Measurements from ENCODE around the gene STIMATE. TPM values are rescaled to one million over a fixed set of nuclear protein-coding genes. Genes with fewer than 3 reads are reported as not detected.

Gene STIMATE
- total and polyA plus RNA-seq, 9 of the 15 experiments (the other 6 are each of a cell fraction or from before 2014, with no cell fraction given): 0.14 to 7.7 (median 4.9) TPM

- H3K9me1 ChIP-seq (ENCODE audit: control insufficient read depth, insufficient read depth, low read length): no peaks in the 10 kb centered on the region
- no peak overlapping the region for H3K27ac ChIP-seq (ENCODE audit: extremely low read depth, low read depth, low read length)
- no peak overlapping the region for H3K4me3 ChIP-seq
- no peaks in the 10 kb centered on the region for H4K20me1 ChIP-seq (replicated peaks; ENCODE audit: control insufficient read depth, insufficient read depth, low read length)
- in situ Hi-C loops (cut with MboI): no loop called here
- 62% methylated on average over 3 of the region's 3 CpGs for WGBS (ENCODE audit: insufficient coverage, low coverage, missing lambda C conversion rate)
- no peak overlapping the region for H2AFZ ChIP-seq (ENCODE audit: low read depth, low read length)
- no peaks in the 10 kb centered on the region for H3K9me3 ChIP-seq (replicated peaks; ENCODE audit: control insufficient read depth, insufficient read depth, low read depth, low read length)
- no peaks in the 10 kb centered on the region for H3K79me2 ChIP-seq (ENCODE audit: control insufficient read depth, insufficient read depth, low read length)
- CTCF ChIA-PET (ENCODE audit: low intra/inter-chr PET ratio): no interaction called here
- H3K4me1 ChIP-seq (replicated peaks in 1 of 2; ENCODE audit: control insufficient read depth in 2 of 2, insufficient read depth in 2 of 2, low read length in 2 of 2): peaks cover 0 to 9% of the 10 kb centered on the region in 2 experiments; a peak in 2 of 5 replicates
- H3K4me2 ChIP-seq (ENCODE audit: insufficient read depth, low read length): no peak overlapping the region
- H3K36me3 ChIP-seq (ENCODE audit: control insufficient read depth, insufficient read depth, low read length): no peaks in the 10 kb centered on the region
- no peak for DNase-seq (ENCODE audit: extremely low read depth in 1 of 4, low spot score in 3 of 4)
- POLR2A ChIA-PET: interaction anchor here (2.1 kb wide), 1 partner anchor 13 kb away, joined by 11 read pairs; no protein-coding TSS in a partner anchor
- BruUV-seq (replicated peaks): no TSS peak
- no peak overlapping the region for H3K9ac ChIP-seq (ENCODE audit: insufficient read depth in 1 of 2, low read depth in 2 of 2, low read length in 2 of 2)
- no peak for FAIRE-seq
- ATAC-seq: no peak
- intact Hi-C loops (cut with micrococcal nuclease): no loop called here
- no peaks in the 10 kb centered on the region for H3K27me3 ChIP-seq (ENCODE audit: control insufficient read depth in 2 of 2, insufficient read depth in 2 of 2, low read length in 2 of 2)
- TF ChIP-seq FOXO4 (CRISPR knock-in tag; IDR thresholded peaks at IDR 0.05): no peak
- TF ChIP-seq RBFOX2 (IDR thresholded peaks at IDR 0.05; ENCODE audit: low read depth, low read length): no peak
- no peak for TF ChIP-seq NCOR1 (IDR thresholded peaks at IDR 0.05)
- TF ChIP-seq CHAMP1 (IDR thresholded peaks at IDR 0.05): no peak
- no peak for TF ChIP-seq GATAD2A (IDR thresholded peaks at IDR 0.05)
- no peak for TF ChIP-seq ZNF830 (CRISPR knock-in tag; IDR thresholded peaks at IDR 0.05)
- no peak for TF ChIP-seq PRPF4 (IDR thresholded peaks at IDR 0.05; ENCODE audit: insufficient read depth, low read depth, low read length, poor library complexity, severe bottlenecking)
- TF ChIP-seq IRF9 (tag; IDR thresholded peaks at IDR 0.05): no peak
- no peak for TF ChIP-seq RCOR1 (IDR thresholded peaks at IDR 0.05; ENCODE audit: borderline replicate concordance in 1 of 2, low read depth in 2 of 2, low read length in 2 of 2)
- no peak for TF ChIP-seq CSDE1 (IDR thresholded peaks at IDR 0.05)
- no peak for TF ChIP-seq THRAP3 (IDR thresholded peaks at IDR 0.05; ENCODE audit: borderline replicate concordance)
- no peak for TF ChIP-seq MTA2 (IDR thresholded peaks at IDR 0.05; ENCODE audit: low read depth)
- no peak for TF ChIP-seq FOXP1 (CRISPR knock-in tag; IDR thresholded peaks at IDR 0.05)
- no peak for TF ChIP-seq TSHZ1 (CRISPR knock-in tag; IDR thresholded peaks at IDR 0.05)
- TF ChIP-seq SMAD3 (CRISPR knock-in tag; conservative IDR thresholded peaks at IDR 0.05): no peak
Observed at GRCh38 chr3:52880474-52880873, 16.9 kb downstream of the STIMATE start.

Measured in K562 (cell line).